ENCODE results near the gene HERC2.
"Not testable (repeated sequence)": the region's sequence is repeated elsewhere in the genome, so short reads cannot be mapped to it uniquely, and the experiment has no call there.

Gene HERC2

DNA sequence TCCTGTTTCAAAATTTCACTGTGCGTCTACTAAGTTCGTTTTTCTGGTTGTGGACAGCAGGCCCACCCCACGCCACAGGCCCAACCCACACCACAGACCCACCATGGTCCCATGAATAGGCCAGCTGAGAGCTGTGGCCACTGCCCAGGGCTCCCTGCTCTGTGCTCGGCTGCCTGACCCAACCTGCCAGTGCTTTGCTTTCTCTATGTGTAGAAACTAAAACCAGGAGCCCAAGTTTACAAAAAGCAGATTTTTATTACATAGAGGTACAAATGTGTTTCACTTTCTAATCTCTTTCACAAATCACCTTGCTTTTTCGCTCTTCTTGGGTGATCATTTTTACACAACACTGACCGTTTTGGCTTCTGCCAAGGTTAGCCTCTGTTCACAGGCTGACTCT, 69.1 kb downstream of the HERC2 start:
- Histone ChIP-seq H3K36me3 (ENCODE audit: low read depth) (peaks cover 68% of the 10 kb centered on the region), H3K9me3 (ENCODE audit: severe bottlenecking) (no peaks in the 10 kb centered on the region), H3K4me3 (ENCODE audit: severe bottlenecking) (no peak overlapping the region), H3K27ac (ENCODE audit: poor library complexity, severe bottlenecking) (no peak overlapping the region), H3K27me3 (ENCODE audit: insufficient read depth, poor library complexity, severe bottlenecking) (no peaks in the 10 kb centered on the region), H3K4me1 (ENCODE audit: insufficient read depth, poor library complexity, severe bottlenecking) (no peaks in the 10 kb centered on the region)
- ATAC-seq (ENCODE audit: low read depth) (no peak), DNase-seq (ENCODE audit: low spot score) (no peak)
- TF ChIP-seq CTCF (IDR thresholded peaks at IDR 0.05; ENCODE audit: poor library complexity, severe bottlenecking) = no peak

- Histone ChIP-seq H3K9me3 (ENCODE audit: severe bottlenecking) (no peaks in the 10 kb centered on the region), H3K27ac (ENCODE audit: poor library complexity, severe bottlenecking) (no peak overlapping the region), H3K4me1 (ENCODE audit: insufficient read depth, poor library complexity, severe bottlenecking) (no peaks in the 10 kb centered on the region), H3K27me3 (ENCODE audit: insufficient read depth, poor library complexity, severe bottlenecking) (no peaks in the 10 kb centered on the region), H3K36me3 (ENCODE audit: low read depth) (peaks cover 74% of the 10 kb centered on the region), H3K4me3 (ENCODE audit: severe bottlenecking) (no peak overlapping the region)
- ATAC-seq (ENCODE audit: low read depth) (no peak), DNase-seq (ENCODE audit: low spot score) (no peak)
- TF ChIP-seq CTCF (IDR thresholded peaks at IDR 0.05; ENCODE audit: poor library complexity, severe bottlenecking) = no peak
Measured at GRCh38 chr15:28246605-28247004, 75.4 kb downstream of the HERC2 start.

GRCh38 chr15:28243901-28244300, 78.1 kb downstream of the HERC2 start:
- H3K36me3 ChIP-seq (ENCODE audit: low read depth) = peaks cover 81% of the 10 kb centered on the region
- ATAC-seq (ENCODE audit: low read depth) = no peak

GRCh38 chr15:28243399-28243798, 78.6 kb downstream of the HERC2 start:
- Histone ChIP-seq H3K27ac (ENCODE audit: poor library complexity, severe bottlenecking) (no peak overlapping the region), H3K36me3 (ENCODE audit: low read depth) (peaks cover 81% of the 10 kb centered on the region), H3K27me3 (ENCODE audit: insufficient read depth, poor library complexity, severe bottlenecking) (no peaks in the 10 kb centered on the region), H3K4me3 (ENCODE audit: severe bottlenecking) (no peak overlapping the region), H3K4me1 (ENCODE audit: insufficient read depth, poor library complexity, severe bottlenecking) (no peaks in the 10 kb centered on the region), H3K9me3 (ENCODE audit: severe bottlenecking) (no peaks in the 10 kb centered on the region)
- no peak for DNase-seq (ENCODE audit: low spot score)
- no peak for TF ChIP-seq CTCF (IDR thresholded peaks at IDR 0.05; ENCODE audit: poor library complexity, severe bottlenecking)
- no peak for ATAC-seq (ENCODE audit: low read depth)

More at GRCh38 chr15:28243901-28244300, 78.1 kb downstream of the HERC2 start:
- H3K9me3 ChIP-seq (ENCODE audit: severe bottlenecking) = no peaks in the 10 kb centered on the region
- H3K4me3 ChIP-seq (ENCODE audit: severe bottlenecking) = no peak overlapping the region
- DNase-seq (ENCODE audit: low spot score) = no peak
- H3K27ac ChIP-seq (ENCODE audit: poor library complexity, severe bottlenecking) = no peak overlapping the region
- TF ChIP-seq CTCF (IDR thresholded peaks at IDR 0.05; ENCODE audit: poor library complexity, severe bottlenecking) = no peak
- no peaks in the 10 kb centered on the region for H3K4me1 ChIP-seq (ENCODE audit: insufficient read depth, poor library complexity, severe bottlenecking)
- H3K27me3 ChIP-seq (ENCODE audit: insufficient read depth, poor library complexity, severe bottlenecking) = no peaks in the 10 kb centered on the region

- not testable (repeated sequence) for H3K27me3 ChIP-seq (ENCODE audit: insufficient read depth, poor library complexity, severe bottlenecking); H3K4me3 ChIP-seq (ENCODE audit: severe bottlenecking); ATAC-seq (ENCODE audit: low read depth); H3K4me1 ChIP-seq (ENCODE audit: insufficient read depth, poor library complexity, severe bottlenecking); DNase-seq (ENCODE audit: low spot score); H3K27ac ChIP-seq (ENCODE audit: poor library complexity, severe bottlenecking); H3K9me3 ChIP-seq (ENCODE audit: severe bottlenecking)
- peaks cover 61% of the 10 kb centered on the region for H3K36me3 ChIP-seq (ENCODE audit: low read depth)
Measured at GRCh38 chr15:28238296-28238695, 83.7 kb downstream of the HERC2 start.

- not testable (repeated sequence) for H3K4me1 ChIP-seq (ENCODE audit: insufficient read depth, poor library complexity, severe bottlenecking); H3K9me3 ChIP-seq (ENCODE audit: severe bottlenecking); DNase-seq (ENCODE audit: low spot score); H3K27me3 ChIP-seq (ENCODE audit: insufficient read depth, poor library complexity, severe bottlenecking); H3K27ac ChIP-seq (ENCODE audit: poor library complexity, severe bottlenecking); ATAC-seq (ENCODE audit: low read depth); H3K4me3 ChIP-seq (ENCODE audit: severe bottlenecking)
- peaks cover 65% of the 10 kb centered on the region for H3K36me3 ChIP-seq (ENCODE audit: low read depth)
Measured at GRCh38 chr15:28231743-28232142, 90.2 kb downstream of the HERC2 start.

- not testable (repeated sequence) for H3K4me3 ChIP-seq (ENCODE audit: severe bottlenecking); H3K27me3 ChIP-seq (ENCODE audit: insufficient read depth, poor library complexity, severe bottlenecking); DNase-seq (ENCODE audit: low spot score); H3K27ac ChIP-seq (ENCODE audit: poor library complexity, severe bottlenecking); ATAC-seq (ENCODE audit: low read depth); H3K4me1 ChIP-seq (ENCODE audit: insufficient read depth, poor library complexity, severe bottlenecking); H3K9me3 ChIP-seq (ENCODE audit: severe bottlenecking)
- H3K36me3 ChIP-seq (ENCODE audit: low read depth) = peaks cover 67% of the 10 kb centered on the region
Measured at GRCh38 chr15:28231336-28231735, 90.6 kb downstream of the HERC2 start.

DNA sequence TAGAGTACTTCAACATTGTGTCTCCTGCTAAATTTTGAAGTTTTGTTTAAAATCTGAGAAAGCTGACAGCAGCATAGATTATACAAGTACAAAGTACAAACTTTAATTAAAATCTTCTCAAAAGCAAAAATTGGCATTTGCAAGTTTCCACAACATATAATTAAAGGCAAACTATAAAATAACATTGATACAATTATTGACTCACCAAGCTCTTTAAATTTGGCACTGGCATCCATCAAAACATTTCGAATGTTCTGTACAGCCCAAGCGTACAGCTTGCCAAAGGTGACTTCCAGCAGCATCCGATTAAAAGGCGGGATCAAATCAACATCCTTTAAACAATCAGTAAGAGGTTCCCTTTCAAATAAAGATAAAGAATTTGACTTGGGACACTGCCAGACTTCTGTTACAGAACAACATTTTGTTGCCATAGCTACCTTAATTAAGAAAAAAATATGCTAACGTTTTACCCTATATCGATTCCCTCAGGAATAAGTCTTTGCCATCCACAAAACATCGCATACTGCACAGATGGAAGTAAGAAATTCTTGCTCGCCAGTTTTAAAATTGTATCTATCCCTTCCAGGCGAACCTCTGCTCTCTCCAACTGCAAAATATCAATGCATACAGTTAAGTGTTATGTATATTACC, 92.9 kb downstream of the HERC2 start:
- H3K4me1 ChIP-seq (ENCODE audit: insufficient read depth, poor library complexity, severe bottlenecking); H3K9me3 ChIP-seq (ENCODE audit: severe bottlenecking); H3K4me3 ChIP-seq (ENCODE audit: severe bottlenecking); H3K27me3 ChIP-seq (ENCODE audit: insufficient read depth, poor library complexity, severe bottlenecking); DNase-seq (ENCODE audit: low spot score); ATAC-seq (ENCODE audit: low read depth); H3K27ac ChIP-seq (ENCODE audit: poor library complexity, severe bottlenecking): not testable (repeated sequence)
- H3K36me3 ChIP-seq (ENCODE audit: low read depth) = peaks cover 78% of the 10 kb centered on the region
